Islet of Langerhans (tissue), 1 donor: ENCODE measurements around the gene SHBG.

ENCODE experiments used
- FAIRE-seq: peaks from one replicate; lab custom pipeline; 2011; peaks lifted over from hg19 to GRCh38; lab: Jason Lieb, UNC

Gene SHBG

DNA sequence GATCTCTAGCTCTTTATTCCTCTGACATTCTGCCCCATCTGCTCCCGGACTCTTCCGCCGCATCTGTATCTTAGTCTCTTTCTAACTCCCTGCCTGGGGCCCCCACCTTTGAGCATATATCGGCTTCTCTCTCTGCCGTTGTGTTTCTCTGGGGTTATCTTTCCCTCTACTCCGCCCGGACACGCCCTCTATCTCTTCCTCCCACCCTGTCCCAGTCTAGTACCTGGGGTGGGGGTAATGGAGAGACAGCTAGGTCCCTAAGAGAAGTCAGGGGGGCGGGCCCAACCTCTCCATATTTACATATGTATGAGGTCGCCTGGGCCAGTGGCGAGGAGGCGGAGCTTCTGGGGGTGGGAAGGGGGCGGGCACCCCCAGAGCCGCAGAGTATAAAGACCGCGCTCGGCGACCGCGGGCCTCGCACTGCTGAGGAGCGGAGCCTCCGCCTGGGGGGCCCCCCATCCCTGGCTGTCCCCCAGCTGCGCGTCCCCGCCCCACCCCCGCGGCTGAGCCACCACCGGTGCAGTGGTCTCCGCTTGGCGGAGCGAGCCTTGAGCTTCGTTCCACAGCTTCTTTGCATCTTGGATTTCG is 20.7 kb downstream of the SHBG start, which contains the start of gene ATP1B2:
Gene ATP1B2, plus strand, starts transcription at position 418 of the 588 bp plus-strand sequence. CDS start 593 bp downstream, outside the sequence.
- no peak for FAIRE-seq

DNA sequence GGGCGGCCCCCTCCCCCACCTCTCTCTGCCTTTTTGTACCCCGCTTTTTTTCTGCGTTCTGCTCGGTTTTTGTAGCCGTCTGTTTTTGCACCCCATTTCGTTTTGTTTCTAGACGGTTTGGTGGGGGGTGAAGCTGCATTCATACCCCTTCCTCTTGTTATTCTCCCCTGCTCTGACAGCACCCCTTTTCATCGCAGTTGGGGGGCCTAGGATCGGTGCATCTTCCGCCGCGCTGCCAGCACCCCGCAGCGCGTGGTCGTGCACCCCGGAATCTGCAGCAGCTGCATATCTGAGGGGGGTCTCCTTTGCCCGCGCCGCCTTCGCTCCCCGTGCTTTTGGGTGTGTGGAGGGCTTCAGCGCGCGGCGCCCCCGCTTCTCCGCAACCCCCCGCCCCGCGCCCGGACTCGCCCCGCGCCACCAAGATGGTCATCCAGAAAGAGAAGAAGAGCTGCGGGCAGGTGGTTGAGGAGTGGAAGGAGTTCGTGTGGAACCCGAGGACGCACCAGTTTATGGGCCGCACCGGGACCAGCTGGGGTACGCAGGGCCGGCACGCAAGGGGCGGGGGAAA is 21.2 kb downstream of the SHBG start:
- no peak for FAIRE-seq

DNA sequence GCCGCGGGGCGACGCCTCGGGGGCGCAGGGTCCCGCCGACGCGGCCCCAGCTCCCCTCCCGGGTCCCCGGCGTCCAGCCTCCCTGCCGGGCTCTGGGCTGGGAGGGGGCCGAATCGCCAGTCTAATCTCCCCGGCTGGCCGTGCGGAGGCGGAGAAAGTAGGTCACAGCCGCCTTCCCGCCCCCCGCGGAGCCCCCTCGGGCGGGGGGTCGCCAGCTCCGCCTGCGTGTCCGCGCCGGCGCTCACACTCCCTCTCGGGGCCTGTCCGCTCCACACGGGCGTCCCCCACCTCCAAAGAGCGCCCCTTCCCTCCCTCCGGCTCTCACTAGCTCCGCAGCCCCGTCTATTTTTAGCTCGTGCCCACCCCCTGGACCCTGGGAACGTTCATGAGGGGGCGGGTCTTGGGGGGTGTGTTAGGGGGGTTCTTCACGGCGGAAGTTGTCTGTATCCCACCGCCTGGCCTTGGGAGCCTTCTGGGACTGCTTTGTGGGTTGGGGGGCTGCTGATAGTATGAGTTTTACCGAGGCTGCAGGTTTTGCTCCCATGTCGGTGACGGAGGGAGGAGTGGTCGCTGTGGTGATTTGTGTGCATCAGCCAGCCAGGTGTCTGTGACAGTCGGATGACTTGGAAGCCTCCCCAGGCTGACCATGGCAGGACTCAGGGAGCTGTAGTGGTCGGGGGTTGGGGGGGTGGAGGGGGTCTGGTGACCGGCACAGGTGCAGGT is 21.9 kb downstream of the SHBG start:
- FAIRE-seq = no peak

DNA sequence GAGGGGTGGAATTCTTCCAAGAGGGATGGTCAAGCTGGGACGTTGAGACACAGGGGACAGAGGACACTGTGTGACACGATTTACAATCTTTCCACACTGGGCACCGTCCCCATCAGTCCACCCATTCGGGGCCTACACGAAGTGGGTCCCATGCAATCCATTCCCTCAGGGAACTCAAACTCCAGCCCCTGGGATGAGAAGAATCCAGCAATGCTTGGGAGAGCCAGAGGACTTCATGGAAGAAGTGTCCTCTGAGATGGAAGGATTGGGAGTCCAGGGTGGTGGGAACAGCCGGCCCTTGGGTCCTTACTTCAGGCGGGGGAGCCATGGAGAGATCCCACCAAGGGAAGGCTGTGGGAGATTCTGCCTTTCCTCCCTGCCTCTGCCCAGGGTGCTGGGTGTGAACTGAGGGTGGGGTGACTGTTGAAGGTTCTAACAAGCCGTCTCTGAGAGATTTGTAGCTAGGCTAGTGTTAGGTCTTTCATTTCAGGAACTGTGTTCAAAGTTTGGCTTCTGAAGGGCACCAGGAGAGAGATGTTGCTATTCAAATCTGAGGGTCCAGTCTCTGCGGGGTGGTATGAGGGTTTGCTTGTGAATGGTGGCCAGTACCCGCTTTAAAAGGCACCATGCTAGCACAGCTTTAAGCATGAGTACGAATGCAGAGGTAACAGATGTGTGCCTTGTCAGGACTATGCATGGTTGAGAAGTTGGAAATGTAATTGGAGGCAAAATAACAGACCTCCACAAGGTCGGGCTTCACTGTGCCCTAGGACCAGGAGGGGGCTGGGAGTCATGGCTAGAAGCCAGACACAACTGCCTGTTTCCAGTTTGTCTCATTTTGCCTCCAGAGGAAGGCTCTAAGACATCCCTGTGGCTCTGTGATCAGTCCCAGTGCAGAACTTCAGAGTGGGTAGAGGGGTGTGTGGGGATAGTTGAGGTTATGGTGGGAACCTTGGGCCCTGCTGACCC is 22.7 kb downstream of the SHBG start:
- no peak for FAIRE-seq

DNA sequence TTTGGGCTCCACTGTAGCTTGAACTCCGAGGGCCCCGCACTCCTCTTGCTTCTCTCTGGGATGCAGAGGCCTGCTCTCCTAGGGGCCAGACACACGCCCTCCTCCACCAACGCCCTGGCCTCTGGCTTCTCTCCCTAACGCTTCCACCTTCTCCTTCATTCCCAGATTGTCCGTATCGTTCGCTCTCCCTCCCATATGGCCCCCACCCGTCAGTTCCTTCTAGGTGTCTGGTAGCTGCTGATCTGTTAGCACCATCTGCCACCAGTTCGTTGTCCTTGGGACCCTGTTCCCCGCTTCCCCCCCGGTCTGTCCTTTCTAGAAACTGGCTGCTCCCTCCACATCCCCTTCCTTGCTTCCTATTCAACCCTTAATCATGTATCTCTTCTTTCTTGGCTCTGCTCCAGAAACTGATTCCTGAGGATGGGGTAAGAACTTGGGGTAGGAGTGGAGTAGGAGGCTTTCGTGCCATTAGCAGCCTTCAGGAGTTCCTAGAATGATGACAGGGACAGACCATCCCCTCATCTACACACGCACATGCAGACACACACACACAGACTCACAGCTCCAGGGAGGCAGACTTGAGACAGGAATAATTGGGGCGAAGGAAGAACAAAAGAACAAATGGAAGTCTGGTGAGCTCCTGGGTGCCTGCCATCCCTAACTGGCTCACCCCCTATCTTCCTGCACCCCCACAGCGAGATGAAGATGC is 25.1 kb downstream of the SHBG start:
- no peak for FAIRE-seq

DNA sequence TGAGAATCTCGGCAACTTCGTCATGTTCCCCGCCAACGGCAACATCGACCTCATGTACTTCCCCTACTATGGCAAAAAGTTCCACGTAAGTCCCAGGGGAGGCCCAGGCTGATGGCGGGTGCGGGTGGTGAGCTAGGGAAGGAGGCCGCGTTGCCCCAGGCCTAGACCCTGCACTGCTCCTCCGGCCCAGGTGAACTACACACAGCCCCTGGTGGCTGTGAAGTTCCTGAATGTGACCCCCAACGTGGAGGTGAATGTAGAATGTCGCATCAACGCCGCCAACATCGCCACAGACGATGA is 25.6 kb downstream of the SHBG start:
- no peak for FAIRE-seq

DNA sequence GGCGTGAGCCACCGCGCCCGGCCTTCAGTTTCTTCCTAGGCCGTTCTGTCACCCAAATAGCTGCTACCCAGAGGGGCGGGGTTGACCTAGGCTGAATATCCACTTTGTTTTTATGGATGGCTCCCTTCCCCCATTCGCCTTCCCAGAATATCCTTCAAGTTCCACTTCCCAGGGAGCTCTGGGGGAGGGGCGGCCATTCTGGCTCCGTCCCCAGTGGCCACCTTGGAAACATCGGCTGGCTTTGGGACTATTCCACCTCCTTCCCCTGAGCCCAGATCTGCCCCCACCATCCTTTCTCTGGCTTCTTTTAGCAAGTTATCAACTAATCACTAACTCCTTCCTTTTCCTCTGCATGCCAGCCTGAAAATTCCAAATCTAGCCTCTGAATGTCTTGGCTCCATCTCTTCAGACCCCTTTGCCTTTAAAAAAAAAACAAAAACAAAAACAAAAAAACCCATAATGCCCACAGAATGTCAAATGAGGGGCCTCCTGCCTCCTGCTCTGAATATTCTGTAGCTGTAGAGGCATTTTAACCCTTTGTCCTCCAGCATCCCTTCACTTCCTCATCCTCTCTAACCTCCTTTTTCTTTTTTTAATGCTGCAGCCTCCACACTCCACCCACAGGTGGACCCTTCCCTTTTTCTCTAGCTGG is 27.1 kb downstream of the SHBG start:
- no peak for FAIRE-seq

DNA sequence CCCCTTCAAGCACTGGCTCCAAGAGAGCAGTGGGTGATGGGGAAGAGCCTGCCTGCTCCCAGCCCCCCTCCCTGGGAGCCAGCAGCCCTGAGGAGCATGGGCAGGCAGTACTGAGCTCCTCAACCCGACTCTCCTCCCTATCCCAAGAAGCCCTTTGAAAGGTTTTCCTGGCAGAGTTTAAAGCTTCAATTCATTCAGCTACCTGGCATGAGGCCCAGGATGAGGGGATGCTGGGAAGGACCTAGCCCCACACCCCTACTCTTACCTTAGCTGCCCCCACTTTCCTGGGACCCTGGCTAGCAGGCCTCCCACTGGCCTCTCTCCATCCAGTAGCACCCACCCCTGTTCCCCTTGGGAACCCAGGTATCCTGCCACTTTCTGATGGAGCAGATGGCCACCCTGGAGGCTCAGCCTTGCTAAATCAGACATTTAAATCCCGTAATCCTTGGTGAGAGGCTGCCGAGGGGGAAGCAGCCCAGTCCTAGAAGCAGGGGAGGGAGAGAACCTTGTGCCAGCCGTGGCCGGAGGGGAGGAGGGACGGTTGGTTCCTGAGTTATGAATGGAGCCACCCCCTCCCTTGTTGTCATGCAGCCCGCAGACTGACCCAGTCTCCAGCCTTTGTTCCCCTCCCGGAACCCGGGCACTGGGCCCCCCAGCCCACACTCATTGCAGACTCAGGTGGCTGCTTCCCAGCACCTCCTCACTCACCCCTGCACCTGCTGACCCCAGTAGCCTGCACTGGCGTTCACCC is 37.9 kb downstream of the SHBG start:
- FAIRE-seq = no peak

DNA sequence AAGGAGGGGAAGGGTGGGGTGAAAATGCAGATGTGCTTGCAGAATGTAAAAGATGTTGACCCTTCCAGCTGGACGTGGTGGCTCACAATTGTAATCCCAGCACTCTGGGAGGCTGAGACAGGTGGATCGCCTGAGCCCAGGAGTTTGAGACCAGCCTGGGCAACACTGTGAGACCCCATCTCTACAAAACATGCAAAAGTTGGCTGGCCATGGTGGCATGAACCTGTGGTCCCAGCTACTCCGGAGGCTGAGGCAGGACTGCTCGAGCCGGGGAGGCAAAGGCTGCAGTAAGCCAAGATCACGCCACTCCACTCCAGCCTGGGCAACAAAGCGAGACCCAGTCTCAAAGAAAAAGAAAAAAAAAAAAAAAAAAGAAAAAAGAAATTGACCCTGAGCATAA is 38.5 kb downstream of the SHBG start:
- no peak for FAIRE-seq

DNA sequence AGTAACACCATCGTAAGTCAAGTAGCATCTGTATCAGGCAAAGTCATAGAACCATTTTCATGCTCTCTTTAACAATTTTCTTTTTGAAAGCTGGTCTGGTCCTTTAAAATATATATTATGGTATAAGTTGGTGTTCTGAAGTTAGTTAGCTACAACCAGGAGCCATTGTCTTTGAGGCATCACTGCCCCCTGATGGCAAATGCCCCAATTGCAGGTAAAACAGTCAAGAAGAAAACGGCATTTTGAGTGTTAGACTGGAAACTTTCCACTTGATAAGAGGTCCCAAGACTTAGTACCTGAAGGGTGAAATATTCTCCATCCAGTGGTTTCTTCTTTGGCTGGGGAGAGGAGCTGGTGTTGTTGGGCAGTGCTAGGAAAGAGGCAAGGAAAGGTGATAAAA is 43.3 kb downstream of the SHBG start:
- FAIRE-seq = no peak

DNA sequence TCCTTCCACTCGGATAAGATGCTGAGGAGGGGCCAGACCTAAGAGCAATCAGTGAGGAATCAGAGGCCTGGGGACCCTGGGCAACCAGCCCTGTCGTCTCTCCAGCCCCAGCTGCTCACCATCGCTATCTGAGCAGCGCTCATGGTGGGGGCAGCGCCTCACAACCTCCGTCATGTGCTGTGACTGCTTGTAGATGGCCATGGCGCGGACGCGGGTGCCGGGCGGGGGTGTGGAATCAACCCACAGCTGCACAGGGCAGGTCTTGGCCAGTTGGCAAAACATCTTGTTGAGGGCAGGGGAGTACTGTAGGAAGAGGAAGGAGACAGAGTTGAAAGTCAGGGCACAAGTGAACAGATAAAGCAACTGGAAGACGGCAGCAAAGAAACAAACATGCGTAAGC is 45.0 kb downstream of the SHBG start:
- FAIRE-seq = no peak

DNA sequence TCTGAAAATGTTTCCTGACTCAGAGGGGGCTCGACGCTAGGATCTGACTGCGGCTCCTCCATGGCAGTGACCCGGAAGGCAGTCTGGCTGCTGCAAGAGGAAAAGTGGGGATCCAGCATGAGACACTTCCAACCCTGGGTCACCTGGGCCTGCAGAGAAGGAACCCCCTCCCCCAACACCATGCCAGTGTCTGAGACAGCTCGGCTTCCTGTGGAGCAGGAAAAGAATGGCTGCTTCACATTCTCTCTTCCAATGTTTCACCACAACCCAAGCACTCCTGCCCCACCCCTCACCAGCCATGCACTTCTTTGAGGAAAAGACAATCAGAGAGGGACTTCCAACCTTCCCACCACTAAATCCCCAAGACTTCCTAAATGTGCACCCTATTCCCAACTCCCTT is 46.6 kb downstream of the SHBG start:
- FAIRE-seq = no peak

DNA sequence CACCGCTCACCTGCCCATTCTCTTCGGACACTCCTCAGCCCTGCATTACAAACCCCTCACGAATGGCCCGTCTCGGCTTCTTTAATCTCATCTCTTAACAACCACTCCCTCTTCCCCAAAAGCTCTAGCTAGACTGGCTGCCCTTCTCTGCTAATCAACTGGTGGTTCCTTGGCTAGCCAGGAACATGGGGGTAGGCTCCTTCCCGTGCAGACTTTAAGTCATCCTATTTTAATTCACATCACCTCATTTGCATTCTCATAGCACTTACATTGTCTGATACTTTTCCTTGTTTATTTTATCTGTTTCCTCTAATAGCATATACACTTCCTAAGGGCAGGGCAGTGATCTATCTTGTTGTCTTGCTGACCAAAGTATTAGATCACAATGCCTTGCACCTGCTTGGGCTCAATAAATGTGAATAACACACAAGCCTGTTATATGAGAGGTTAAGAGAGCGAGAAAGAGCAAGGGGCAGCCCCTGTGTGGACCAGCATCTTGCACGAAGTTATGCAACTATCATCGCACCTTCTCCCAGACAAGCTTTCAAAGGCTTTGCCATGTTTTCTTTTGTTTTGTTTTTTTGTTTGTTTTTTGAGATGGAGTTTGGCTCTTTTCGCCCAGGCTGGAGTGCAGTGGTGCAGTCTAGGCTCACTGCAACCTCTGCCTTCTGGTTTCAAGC is 47.6 kb downstream of the SHBG start:
- no peak for FAIRE-seq
